Limb (tissue), 2 donors: ENCODE data around the gene ATP6V0A1.
A peak's percentile ranks its signal among the peaks of the same experiment; 100 is the strongest.

ENCODE experiments used
- DNase-seq, 2 donors: peaks; one replicate each; pipeline ENCODE4 v3.0.0-alpha.2; 2016; ENCODE audit errors: extremely low spot score in 2 of 2

ATP6V0A1 gene

GRCh38 chr17:42518755-42519545, 60.3 kb downstream of the ATP6V0A1 start:
- DNase-seq: peak in 1 of 2 donors; percentile 61

- DNase-seq: peak; percentile 85 to 90
Observed at GRCh38 chr17:42519546-42520491, 61.1 kb downstream of the ATP6V0A1 start.

GRCh38 chr17:42520540-42520951, 61.9 kb downstream of the ATP6V0A1 start:
- DNase-seq: peak in 1 of 2 donors; percentile 54

GRCh38 chr17:42521036-42521435, 62.4 kb downstream of the ATP6V0A1 start:
- no peak for DNase-seq

- no peak for DNase-seq
Observed at GRCh38 chr17:42521666-42522262, 63.1 kb downstream of the ATP6V0A1 start.

- no peak for DNase-seq
Observed at GRCh38 chr17:42522263-42522790, 63.6 kb downstream of the ATP6V0A1 start.

- DNase-seq: no peak
Observed at GRCh38 chr17:42522798-42523278, 64.2 kb downstream of the ATP6V0A1 start.

- no peak for DNase-seq
Observed at GRCh38 chr17:42525221-42525620, 66.5 kb downstream of the ATP6V0A1 start.

GRCh38 chr17:42526031-42526444, 67.4 kb downstream of the ATP6V0A1 start:
- DNase-seq: no peak

- DNase-seq: no peak
Observed at GRCh38 chr17:42527932-42528331, 69.3 kb downstream of the ATP6V0A1 start.

GRCh38 chr17:42529061-42529460, 70.4 kb downstream of the ATP6V0A1 start:
- no peak for DNase-seq

- DNase-seq: no peak
Observed at GRCh38 chr17:42530952-42531454, 72.3 kb downstream of the ATP6V0A1 start.

- DNase-seq: peak; percentile 64 to 73
Observed at GRCh38 chr17:42531455-42532354, 73.0 kb downstream of the ATP6V0A1 start.

GRCh38 chr17:42535155-42536047, 76.7 kb downstream of the ATP6V0A1 start:
- no peak for DNase-seq

- DNase-seq: peak; percentile 91 to 96
Observed at GRCh38 chr17:42536048-42536371, 77.3 kb downstream of the ATP6V0A1 start, which contains the start of gene NAGLU. NAGLU (plus strand) TSS chr17:42536241; CDS start chr17:42536273, 32 bp downstream.

GRCh38 chr17:42536372-42537155, 77.9 kb downstream of the ATP6V0A1 start:
- DNase-seq: peak; percentile 76 to 85

GRCh38 chr17:42537156-42537805, 78.6 kb downstream of the ATP6V0A1 start:
- DNase-seq: no peak
